HG03575 (cell line): Measurements from ENCODE around the gene SRRD.
"Not testable (repeated sequence)": the region's sequence is repeated elsewhere in the genome, so short reads cannot be mapped to it uniquely, and the experiment has no call there.

ENCODE experiments used
- ATAC-seq: cut with Tn5 transposase; IDR thresholded peaks from one replicate; pipeline ENCODE4 v1.9.1; 2021; ENCODE audit not compliant: unreplicated experiment, insufficient number of reproducible peaks, low FRiP score; ENCODE audit errors: extremely low read depth

Gene SRRD, protein sequence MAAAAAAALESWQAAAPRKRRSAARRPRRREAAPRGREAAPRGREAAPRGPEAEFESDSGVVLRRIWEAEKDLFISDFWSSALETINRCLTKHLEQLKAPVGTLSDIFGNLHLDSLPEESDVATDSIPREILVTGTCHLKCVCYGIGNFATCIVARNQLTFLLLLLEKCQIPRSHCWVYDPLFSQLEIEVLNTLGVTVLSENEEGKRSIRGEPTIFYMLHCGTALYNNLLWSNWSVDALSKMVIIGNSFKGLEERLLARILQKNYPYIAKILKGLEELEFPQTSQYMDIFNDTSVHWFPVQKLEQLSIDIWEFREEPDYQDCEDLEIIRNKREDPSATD

DNA sequence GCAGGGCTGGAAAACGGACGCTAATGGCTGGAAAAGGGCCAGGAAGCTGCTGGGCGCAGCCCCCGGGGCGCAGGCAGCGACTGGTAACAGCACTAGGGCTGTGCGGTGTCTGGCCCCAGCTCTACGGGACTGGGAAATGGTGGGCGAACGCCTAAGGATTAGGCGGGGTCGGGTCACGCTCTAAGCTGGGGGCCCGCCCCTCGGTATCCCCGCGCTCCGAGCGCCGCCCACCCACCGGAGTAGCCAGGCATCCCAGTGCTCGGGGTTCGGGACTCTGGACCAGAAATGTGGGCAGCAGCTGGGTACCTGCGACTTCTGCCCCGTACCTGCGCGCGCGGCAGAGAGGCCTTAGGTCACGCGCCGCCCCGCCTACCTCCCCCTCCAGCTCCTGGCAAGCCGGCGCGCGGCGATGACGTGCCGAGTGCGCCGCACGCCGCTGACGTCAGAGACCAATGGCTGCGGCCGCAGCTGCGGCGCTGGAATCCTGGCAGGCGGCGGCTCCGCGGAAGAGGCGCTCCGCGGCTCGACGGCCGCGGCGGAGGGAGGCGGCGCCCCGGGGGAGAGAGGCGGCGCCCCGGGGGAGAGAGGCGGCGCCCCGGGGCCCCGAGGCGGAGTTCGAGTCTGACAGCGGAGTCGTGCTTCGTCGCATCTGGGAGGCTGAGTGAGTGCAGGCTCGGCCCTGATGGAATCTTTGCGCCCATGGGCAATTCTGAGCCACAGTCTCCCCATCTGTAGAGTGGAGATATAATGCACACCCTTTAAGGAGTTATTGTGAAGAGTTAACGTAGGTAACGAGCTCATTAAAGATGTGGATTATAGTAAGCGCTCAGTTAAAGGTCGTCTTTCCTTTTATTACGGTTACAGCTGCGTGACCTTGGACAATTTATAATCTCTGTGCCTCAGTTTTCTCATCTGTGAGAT is at the start of gene SRRD, which contains the start of gene HPS4:
Gene SRRD, plus strand, starts transcription at position 439 of the 921 bp plus-strand sequence. Its CDS starts 14 bp downstream, at position 453.
Gene HPS4, minus strand, starts transcription at position 345 of the 921 bp plus-strand sequence. CDS start 2,021 bp downstream, outside the sequence.
- ATAC-seq: no peak

DNA sequence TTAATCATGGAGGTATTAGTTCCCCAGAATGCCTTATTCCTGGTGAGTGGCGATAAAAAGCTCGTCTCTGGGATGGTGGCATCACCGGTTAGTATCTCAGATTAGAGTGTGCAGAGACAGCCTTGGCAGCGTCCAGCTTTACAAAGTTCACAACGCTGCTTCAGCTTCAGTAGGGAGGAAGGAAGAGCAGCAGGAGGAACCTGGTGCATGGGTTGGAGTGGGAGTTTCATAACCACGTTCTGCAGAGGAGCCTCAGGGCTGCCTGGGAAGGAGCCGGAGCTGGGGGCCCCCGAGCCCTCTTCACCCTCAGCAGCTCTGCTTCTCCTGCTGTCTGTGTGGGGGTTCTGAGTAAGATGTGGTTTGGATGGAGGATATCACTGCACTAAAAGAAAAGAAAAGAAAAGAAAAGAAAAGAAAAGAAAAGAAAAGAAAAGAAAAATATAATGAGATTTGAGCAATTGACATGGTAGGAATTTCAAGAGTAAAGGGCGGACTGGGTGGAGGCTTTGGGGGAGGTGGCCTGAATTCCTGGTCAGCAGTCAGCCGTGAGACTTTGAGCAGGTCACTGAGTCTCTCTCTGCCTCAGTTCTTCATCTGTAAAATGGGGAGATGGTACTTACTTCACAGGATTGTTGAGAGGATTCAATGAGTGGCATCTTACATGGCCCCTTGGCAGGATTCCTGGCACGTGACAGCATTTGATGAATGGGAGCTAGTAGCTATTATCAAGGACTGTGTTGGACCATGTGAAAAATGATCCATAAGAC is 48.2 kb upstream of the SRRD start:
- no peak for ATAC-seq

DNA sequence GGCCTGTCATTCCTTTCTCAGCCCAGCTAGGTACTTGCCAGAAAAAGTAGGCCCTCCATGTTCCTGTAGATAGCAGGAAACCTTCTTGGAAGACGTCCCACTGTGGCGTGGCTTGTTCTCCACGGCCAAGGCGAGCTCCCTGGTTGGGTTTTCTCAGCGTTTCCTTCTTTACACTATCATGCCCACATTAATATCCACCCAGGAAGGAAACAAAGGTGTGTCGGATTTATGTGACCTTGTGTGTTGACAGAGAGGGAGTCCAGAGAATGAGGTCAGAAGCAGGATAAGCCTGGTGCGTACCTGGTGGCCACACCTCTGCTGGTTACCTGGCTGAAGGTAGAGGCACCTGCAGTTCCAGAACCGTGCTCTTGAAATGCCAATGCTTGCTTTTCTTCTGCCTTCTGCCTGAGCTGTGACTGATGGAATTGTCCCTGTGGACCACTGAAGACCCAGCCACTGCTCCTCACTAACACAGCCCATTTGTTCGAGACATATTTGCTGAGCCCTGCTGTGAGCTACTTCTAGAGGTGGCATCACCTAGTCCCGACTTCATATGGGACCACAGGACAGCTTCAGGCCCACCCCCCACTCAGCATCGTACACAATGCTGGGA is 46.7 kb upstream of the SRRD start:
- ATAC-seq: no peak

DNA sequence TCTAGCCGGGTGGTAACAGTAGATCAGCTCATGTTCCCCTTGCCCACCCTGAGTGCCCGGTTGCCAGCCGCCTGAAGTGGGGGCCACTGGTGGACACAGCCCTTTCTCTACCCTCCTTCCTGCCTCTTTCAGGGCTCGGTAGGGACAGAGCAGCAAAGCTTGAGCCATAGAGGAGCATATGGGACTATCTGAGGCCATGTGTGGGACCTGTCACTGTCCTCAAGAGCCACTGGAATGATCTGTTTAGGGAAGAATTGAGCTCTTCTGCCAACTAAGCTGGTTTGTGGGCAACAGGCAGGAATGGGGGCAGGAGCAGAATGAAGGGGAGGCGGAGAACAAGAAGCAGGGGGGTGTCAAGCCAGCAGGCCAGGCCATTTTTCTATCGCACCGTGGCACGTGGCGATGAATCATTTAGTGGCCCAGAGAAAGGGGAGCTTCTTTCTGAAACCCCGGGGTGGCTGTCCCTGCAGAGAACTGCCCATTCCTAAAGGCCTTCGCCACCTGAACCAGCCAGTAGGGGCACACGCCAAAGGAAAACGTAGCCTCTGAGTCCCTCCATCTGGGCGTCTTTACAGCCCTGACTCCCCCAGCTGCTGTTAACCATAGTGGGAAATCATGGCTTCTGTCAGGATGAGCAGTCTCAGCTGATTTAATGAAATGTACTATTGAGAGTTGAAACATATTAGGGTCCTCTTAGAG is 45.8 kb upstream of the SRRD start:
- no peak for ATAC-seq

DNA sequence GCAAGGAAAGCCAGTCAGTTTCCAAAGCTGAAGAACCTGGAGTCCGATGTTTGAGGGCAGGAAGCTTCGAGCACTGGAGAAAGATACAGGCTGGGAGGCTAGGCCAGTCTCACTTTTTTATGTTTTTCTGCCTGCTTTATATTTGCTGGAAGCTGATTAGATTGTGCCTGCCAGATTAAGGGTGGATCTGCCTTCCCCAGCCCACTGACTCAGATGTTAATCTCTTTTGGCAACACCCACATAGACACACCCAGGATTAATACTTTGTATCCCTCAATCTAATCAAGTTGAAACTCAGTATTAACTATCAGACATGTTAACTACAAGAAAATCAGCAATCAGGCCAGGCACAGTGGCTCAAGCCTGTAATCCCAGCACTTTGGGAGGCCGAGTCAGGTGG is 44.9 kb upstream of the SRRD start:
- not testable (repeated sequence) for ATAC-seq

DNA sequence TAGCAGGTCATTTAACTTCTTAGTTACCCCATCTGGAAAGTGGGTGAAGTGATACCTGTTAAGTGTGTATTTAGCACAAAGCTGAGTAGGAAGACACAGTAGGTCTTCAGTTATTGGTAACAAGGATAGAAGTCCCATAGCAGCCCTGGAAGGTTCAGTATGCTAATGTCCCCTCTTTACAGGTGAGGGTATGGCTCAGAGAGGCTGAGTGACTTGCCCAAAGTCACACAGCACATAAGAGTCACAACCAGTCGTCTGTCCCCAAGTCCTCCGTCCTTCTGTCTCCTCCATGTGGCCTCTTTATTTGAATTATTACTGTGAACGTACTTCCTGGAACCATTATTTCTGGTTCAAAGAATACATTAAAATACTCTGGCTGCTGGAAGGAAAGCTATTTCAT is 44.1 kb upstream of the SRRD start:
- no peak for ATAC-seq

DNA sequence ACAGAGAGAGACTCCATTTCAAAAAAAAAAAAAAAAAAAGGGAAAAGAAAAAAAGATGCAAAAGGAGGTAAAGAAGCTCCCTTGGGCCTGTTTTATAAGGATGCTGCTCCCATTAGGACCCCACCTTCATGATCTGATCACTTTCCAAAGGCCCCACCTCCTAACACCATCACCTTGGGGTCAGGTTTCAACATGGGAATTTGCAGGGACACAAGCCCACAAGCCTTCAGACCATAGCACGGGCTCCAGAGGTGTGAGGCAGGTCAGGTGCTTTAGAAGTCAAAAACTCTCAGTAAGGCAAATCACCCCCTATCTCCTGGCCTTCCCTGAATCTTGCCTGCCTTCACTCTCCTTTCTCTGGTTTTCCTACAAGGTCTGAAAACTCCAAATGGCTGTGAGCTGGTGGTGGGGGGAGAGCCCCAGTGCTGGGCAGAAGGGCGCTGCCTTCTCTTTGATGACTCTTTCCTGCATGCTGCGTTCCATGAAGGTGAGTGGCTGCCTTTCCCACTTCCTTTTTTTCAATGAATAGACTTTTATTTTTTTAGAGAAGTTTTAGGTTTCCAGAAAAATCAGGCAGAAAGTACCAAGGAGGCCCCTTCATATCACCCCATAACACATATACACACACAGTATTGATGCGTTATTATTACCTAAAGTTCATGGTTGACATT is 41.5 kb upstream of the SRRD start:
- ATAC-seq: no peak

DNA sequence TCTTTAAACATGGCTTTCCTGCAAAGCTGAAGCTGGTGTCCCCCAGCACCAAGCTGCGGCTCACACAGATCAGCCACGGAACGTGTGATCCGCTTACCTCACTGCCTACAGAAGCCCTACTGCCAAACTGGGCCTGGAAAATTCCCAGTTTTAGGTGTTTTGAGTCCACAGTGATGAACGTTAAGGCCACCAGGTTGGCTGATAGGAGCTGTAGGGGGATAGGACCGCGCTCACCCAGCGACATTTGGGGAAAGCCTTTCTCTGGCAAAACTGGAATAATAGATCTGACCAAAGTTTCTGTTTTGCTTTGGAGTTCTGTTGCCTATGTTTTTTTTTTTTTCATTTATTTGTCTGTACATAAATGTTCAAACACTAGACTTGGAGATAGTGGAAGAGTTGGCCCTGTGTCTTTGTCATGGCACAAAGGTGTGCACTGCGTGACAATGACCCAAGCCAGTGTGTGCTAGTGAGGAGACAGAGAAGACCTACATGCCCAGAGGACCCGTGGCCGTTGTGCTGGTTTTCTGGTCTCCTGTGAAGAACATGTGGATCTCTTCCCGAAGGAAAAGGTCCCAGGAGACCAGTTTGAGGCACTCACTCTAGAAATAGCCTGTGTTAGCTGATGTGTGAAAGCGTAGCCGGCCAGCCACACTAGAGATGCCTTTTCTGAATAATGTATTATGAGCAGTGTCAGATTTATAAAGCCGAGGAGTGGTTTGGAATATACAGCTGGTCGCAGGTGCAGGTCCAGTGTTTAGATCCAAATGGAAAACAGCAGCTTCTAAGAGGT is 39.6 kb upstream of the SRRD start:
- ATAC-seq: no peak

DNA sequence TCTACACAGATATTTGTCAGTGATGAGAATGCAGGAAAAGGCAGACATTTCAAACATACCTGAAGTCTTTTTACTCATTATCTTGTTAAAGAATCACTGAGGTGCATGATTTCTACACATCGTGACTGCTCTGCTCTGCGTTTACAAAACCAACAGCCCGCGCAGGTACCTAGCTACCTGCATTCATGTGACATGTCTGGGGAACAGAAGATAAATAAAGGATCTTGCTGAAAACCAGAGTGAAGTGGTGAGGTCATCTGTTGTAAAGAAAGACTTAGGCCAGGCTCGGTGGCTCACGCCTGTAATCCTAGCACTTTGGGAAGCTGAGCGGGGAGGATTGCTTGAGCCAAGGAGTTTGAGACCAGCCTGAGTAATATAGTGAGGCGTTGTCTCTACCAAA is 38.9 kb upstream of the SRRD start:
- no peak for ATAC-seq

DNA sequence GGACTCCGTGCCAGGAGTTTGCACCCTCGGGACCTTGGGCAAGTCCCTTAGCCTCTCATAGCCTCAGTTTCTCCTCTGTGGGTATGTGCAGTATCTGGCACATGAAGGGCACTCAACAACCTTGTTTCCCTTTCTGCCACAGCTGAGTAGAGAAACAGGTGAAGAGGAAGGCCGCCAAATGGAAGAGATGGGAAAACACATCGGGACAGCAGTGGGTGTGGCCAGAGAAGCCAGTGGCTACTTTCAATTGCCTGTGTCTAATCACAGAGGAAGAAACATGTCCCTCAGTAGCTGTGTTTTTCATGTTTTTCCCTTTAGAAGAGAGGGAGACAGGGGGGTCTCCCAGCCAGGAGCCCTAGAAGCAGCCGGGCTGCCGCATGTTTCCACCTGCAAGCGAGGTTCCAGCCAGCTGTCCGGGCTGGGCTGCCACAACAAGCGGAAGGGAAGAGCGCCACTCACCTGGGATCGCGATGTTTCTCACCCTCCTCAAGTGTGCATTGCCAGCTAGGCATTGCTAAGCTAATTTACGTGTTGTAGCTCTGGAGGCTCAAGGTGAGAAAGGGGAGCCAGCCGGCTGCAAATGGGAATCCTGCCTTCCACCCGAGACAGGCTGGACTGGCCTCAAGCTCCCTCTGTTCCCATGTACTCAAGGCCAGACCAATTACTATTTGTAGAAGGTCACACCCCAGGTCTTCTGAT is 38.0 kb upstream of the SRRD start:
- no peak for ATAC-seq

DNA sequence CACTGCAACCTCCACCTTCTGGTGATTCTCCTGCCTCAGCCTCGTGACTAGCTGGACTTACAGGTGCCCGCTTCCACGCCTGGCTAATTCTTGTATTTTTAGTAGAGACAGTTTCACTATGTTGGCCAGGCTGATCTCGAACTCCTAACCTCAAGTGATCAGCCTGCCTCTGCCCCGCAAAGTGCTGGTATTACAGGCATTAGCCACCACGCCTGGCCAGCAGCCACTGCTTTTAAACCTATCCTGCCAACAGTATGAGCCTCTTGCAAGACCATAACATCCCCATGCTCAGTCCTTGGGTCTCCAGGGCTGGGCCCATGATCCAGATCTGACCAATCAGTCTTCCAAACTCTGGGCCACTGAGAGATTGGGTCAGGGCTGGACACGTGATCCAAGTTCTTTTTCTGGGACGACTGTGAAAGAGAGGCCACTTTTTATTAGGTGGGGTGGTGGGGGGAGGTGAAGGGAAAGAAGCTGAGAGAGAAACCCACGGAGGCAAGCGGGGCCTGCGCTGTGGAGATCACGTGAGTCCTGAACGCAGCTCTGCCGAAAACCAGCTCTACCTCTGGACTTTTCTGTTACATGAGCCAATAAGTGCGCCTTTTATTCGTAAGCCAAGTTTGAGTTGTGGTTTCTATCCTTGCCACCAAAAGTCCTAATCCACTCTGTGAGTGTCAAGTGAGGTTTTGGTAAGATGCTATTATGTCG is 36.7 kb upstream of the SRRD start:
- ATAC-seq: no peak

DNA sequence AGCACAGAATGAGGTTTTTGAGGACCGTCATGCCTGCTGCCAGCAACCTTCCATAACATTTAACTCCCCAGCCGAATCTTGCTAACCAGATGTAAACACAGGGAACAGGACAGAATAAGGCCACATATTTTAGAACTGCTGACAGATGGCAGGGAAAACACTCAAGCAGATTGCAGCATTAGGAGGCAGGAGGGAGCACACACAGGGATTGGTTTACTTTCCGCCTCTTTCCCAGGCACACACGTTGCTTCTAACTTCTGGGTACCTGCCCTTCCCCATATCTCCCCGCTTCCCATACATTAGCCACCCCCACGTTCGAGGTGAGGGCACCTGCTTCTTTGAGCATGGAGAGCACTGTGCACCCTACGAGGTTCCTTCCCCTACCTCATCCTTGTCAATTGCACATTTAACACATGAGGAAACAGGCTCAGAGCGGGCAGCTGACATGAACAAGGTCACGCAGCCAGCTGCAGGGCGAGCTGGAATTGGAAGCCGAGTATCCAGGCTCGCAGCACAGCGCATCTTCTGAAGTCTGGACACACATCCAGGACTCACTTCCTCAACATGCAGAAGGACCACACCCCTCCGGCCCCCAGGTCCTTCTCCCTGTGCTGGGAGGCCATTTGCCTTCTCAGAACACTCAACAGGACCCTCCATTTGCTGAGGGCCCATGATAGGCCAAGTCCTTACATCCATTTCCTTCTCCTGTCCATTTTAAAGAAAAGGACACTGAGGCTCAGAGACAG is 35.9 kb upstream of the SRRD start:
- no peak for ATAC-seq

DNA sequence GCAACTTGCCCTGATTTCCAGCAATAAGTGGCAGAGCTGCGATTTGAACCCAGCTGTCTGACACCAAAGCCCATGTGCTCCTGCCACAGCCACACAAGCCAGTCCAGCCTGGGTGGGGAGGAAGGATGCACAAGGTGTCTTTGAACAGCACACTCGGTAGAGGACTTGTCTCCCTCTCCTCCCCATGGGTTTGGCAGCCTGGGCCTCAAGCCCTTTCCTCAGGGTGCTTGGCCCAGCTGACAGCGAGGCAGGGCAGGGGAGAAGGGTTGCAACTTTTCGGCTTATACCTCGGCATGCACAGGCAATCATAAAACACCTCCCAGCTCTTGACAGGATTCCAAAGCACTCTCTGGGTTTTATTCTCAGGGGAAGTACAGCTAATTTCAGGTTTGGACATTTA is 35.3 kb upstream of the SRRD start:
- no peak for ATAC-seq

DNA sequence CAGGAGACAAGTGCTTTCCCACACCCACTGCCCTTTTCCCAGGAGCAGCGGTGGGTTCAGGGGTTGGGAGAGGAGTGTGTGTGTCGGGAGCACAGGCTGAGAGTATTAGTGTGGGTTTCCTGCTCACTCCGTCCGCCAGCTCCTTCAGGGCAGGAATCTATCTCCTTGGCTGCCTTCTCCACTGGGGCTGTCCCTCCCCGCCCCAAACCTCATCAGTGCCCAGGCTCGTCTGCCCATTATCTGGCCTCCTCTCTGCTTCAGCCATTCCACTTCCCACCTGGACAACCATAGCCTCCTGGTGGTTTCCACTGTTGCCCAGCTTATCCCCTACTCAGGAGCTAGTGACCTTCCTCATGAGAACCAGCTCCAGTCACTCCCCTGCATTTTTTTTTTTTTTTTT is 34.7 kb upstream of the SRRD start:
- ATAC-seq: no peak

DNA sequence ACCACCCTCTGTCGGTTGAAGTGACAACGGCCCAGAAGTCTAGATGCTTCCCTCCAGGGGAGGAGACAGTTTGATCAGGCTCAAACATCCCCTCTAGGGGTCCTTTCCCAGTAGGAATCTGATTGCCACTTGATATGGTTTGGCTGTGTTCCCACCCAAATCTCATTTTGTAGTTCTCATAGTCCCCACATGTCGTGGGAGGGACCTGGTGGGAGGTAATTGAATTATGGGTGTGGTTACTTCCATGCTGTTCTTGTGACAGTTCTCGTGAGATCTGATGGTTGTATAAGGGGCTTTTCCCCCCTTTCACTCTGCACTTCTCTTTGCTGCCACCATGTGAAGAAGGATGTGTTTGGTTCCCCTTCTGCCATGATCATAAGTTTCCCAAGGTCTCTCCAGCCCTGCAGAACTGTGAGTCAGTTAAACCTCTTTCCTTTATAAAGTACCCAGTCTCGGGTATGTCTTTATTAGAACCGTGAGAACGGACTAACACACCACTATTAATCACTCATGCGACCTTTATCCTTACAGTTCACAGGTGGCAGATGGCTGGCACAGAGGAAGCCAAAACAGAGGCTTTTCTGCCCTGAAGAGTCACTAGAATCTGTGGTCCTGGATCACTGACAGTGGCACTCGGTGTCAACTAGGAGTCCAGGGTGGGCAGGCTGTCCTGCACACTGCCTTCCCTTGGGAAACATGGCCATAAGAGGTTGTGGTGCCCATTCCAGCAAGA is 33.1 kb upstream of the SRRD start:
- no peak for ATAC-seq
